Gastrocnemius medialis (tissue), 4 donors: Measurements from ENCODE around the gene ADRB2.

ENCODE experiments used
- POLR2A ChIP-seq, 2 donors: fragments of 450-650 bp; IDR thresholded peaks; one replicate each; pipeline ENCODE4 v1.6.1; 2017; ENCODE audit warnings: antibody characterized with exemption in 2 of 2, mild to moderate bottlenecking in 2 of 2, moderate library complexity in 2 of 2
- TF ChIP-seq, protein P1 (sequence below), 5 experiments: fragments of 450-650 bp in 3 of 5; fragments of 200-600 bp in 2 of 5; sonication (generic) in 2 of 5; IDR thresholded peaks in 4 of 5; conservative IDR thresholded peaks in 1 of 5; 1 replicate in 4 of 5; 2 replicates in 1 of 5; pipeline ENCODE4 v1.5.1; 2016 to 2019; ENCODE audit warnings: antibody characterized with exemption in 5 of 5, mild to moderate bottlenecking in 3 of 5, moderate library complexity in 3 of 5

DNA sequence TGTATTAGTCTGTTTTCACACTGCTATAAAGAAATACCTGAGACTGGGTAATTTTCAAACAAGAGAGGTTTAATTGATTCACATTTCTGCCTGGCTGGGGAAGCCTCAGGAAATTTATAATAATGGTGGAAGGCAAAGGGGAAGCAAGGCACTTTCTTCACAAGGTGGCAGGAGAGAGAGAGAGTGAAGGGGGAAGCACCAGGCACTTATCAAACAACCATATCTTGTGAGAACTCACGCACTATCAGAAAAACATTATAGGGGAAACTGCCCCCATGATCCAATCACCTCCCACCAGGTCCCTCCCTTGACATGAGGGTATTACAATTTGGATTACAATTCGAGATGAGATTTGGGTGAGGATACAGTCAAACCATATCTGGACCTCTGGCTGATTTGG is 34.7 kb downstream of the ADRB2 start:
- TF ChIP-seq POLR2A (IDR thresholded peaks at IDR 0.05), result no peak
- TF ChIP-seq, protein P1, sequence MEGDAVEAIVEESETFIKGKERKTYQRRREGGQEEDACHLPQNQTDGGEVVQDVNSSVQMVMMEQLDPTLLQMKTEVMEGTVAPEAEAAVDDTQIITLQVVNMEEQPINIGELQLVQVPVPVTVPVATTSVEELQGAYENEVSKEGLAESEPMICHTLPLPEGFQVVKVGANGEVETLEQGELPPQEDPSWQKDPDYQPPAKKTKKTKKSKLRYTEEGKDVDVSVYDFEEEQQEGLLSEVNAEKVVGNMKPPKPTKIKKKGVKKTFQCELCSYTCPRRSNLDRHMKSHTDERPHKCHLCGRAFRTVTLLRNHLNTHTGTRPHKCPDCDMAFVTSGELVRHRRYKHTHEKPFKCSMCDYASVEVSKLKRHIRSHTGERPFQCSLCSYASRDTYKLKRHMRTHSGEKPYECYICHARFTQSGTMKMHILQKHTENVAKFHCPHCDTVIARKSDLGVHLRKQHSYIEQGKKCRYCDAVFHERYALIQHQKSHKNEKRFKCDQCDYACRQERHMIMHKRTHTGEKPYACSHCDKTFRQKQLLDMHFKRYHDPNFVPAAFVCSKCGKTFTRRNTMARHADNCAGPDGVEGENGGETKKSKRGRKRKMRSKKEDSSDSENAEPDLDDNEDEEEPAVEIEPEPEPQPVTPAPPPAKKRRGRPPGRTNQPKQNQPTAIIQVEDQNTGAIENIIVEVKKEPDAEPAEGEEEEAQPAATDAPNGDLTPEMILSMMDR (IDR thresholded peaks at IDR 0.05 in 4 of 5, conservative IDR thresholded peaks at IDR 0.05 in 1 of 5), result no peak
